ENCODE measurements around the gene CACNB2. TPM values are rescaled to one million over a fixed set of nuclear protein-coding genes. Genes with fewer than 3 reads are reported as not detected.

CACNB2 gene
- total RNA-seq, 2 donors from 2014 or later: 16.8 to 21.6 TPM

DNA sequence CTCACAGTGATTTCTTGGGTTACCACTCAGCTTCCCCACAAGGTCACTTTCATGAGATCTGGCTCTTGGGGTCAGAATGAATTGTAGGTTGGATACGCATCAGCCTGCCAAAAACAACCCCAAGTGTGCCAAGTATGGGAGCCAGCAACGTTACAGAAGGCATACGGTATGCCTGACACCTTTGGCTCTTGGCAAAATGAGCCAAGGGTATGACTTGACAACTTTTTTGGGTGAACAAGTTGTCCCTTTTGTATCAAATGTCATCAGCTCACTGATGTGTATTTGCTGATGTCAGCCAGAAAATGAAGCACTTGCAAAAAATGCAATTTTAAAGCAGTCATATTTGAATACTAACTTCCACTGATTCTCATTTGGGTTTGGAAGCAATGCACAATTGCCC is 168.4 kb downstream of the CACNB2 start:
- intact Hi-C loops (cut with DNase I): loop anchor here in 1 of 2 donors (5.0 kb wide), 1 partner anchor 461 kb away; no protein-coding TSS in a partner anchor
- no peak for DNase-seq (ENCODE audit: low spot score)

DNA sequence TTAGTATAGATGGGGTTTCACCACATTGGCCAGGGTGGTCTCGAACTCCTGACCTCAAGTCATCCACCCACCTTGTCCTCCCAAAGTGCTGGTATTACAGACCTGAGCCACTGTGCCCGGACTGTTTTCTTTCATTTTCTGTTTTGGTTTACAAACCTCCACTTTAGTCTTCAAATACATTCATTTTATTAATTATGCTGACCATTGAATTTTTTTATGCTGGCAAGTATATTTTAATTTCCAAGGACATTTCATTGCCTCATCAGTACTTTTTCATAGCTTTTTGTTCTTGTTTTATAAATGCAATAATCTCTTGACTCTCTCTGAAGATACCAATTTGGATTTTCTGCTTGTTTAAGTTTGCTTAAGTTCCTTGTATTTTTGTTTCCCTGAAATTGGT is 170.5 kb downstream of the CACNB2 start:
- no peak for DNase-seq (ENCODE audit: low spot score)
- intact Hi-C loops (cut with DNase I): no loop called here

DNA sequence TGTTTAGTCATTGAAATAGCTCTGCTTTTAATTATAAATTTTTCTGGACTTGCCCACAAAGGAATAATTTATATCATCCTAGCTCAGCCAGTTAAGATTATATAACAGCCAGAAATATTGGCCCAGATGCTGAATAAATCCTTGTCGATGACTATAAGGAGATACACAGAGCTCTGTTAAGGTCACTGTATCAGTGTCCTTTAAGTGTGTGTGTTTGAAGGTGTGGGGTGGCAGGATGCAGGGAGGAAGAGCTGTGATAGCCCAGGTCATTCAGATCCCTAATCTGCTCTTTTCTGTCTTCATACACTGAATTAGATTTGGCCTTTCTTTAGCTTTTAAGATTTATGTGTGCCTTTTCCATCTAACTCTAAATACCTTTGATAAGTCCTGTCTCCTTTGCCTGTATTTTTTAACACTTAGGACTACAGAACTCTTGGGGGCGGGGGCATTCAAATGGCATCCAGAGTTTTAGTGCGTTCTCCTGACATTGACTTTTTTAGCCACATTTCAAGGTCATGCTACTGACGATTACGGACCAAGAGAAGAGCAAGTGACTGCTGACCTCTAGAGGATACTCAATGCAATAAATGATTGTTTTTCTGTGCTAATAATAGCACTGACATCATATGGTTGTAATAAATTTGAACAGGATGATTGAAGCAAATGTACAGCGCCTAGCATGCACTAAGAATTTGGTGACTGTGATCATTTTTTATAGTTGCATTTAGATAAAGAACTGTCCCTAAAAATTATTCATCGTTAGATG is 172.3 kb downstream of the CACNB2 start:
- DNase-seq (ENCODE audit: low spot score): no peak
- intact Hi-C loops (cut with DNase I): no loop called here

DNA sequence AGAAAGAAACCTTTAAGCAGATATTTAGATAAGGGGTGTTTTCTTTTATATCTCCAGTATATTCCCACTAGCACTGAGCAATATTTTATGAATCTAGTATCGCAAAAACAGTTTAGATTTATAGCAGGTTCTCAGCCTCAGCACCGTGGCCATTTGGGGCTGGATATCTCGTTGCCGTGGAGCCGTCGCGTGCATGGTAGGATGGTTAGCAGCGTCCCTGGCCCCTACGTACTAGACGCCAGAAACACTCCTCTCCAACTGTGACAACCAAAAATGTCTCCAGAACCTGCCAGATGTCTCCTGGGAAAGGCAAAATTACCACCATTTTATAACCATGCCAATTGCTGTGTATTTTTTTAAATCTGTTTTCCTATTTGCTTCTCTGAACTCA is 172.9 kb downstream of the CACNB2 start:
- no peak for DNase-seq (ENCODE audit: low spot score)
- intact Hi-C loops (cut with DNase I): no loop called here

DNA sequence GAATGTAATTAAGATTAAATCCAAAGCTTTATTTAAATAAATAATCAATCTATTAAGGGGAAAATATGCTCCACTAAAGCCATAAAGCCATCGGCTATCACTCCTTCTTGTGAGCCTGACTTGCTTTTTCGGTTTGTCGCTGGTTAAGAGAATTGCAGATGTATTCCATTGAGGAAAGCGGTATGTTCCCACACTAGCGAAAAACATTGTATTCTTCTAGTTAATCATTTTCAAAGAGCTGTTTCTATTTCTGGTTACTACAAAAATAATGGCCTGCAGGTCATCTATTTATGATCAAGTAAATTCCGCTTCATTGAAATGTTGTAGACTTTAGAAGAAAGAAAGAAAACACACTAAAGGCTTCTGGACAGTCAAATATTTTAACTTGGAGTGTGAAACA is 173.4 kb downstream of the CACNB2 start:
- DNase-seq (ENCODE audit: low spot score): no peak
- intact Hi-C loops (cut with DNase I): no loop called here

DNA sequence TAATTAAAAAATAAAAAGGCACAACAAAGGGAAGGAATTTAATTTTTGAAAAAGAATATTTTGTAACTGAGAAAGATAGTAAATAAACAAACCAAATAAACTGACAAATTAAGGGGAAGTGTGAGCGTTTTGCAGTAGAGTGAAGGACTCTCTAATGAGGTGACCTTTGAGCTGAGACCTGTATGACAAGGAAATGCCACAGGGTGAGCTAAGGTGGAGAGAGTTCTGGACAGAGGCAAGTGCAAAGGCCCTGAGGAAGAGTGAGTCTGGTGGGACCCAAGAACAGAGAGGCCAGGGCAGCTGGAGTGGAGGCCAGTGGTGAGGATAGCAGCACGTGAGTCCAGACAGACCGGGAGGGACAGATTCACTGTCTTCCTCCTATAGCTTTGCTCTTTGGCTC is 179.4 kb downstream of the CACNB2 start:
- DNase-seq (ENCODE audit: low spot score): no peak
- intact Hi-C loops (cut with DNase I): no loop called here

DNA sequence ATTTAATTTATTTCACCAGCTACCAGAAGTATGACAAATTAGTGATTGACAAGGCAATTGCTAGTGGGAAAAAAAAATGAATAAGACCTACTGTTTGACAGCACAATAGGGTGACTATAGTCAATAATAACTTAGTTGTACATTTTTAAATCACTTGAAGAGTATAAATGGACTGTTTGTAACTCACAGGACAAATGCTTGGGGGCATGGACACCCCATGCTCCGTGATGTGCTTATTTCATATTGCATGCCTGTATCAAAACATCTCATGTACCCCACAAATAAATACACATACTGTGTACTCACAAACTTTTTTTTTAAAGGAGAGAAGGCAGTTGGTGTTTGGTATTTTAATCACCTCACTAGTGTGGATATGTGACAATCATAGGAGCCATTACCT is 181.1 kb downstream of the CACNB2 start:
- intact Hi-C loops (cut with DNase I): no loop called here
- no peak for DNase-seq (ENCODE audit: low spot score)

DNA sequence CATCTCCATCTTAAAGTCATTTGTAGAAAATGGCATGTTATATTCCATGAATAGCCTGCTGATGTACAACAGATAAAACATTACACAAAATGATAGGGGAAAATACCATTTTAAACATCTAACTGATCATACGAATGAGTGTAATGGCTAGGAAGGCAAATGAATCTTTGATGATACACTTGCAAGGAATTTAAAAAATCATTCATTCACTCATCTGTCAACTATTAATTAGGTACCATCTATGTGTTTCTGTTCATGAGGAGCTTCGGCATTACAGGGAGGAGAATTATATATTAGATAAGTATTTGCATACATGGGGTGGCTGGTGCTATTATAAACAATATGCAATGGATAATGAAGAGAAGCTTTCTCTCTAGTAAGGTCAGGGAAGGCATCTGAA is 183.7 kb downstream of the CACNB2 start:
- no peak for DNase-seq (ENCODE audit: low spot score)
- intact Hi-C loops (cut with DNase I): no loop called here

DNA sequence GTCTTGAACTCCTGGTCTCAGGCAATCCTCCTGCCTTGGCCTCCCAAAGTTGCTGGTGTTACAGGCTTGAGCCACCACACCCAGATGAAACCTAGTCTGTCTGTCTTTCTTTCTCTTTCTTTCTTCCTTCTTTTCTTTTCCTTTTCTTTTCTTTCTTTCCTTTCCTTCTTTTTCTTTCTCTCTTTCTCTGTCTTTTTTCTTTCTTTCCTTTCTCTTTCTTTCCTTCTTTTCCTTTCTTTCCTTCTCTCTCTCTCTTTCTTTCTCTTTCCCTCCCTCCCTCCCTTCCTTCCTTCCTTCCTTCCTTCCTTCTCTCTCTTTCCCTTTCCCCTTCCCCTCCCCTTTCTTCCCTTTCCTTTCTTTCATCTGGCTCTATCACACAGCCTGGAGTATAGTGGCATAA is 185.2 kb downstream of the CACNB2 start:
- intact Hi-C loops (cut with DNase I): loop anchor here in 1 of 2 donors (5.0 kb wide), 1 partner anchor 848 kb away; no protein-coding TSS in a partner anchor

DNA sequence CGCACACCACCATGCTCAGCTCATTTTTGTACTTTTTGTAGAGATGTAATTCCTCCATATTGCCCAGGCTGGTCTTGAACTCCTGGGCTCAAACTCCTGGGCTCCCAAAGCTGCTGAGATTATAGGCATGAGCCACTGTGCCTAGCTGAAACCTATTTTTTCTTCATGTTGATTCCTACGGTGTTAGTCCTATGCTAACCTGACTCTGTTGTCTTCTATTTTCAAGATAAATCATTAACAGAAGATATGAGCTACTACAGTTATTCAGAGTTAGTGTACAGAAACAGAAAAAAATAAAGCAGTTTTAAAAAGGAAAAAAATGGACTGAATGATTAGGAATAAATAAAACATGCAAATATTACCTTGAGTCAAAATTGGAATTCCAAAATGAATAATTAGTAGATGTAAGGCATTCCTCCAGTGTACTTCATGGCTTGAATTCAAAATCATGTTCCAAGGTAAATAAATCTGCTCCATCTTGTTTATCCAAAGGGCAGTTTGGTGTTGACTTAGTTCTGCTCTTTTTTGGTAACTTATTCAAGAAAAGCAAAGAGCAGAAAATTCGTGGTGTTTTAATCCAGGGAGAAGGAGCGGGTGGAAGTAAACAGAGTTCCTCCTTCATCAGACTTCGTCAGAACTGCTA is 185.8 kb downstream of the CACNB2 start:
- intact Hi-C loops (cut with DNase I): loop anchor here in 1 of 2 donors (5.0 kb wide), 1 partner anchor 849 kb away; no protein-coding TSS in a partner anchor
- DNase-seq (ENCODE audit: low spot score): no peak

More for the DNA sequence above, 185.2 kb downstream of the CACNB2 start:
- no peak for DNase-seq (ENCODE audit: low spot score)

DNA sequence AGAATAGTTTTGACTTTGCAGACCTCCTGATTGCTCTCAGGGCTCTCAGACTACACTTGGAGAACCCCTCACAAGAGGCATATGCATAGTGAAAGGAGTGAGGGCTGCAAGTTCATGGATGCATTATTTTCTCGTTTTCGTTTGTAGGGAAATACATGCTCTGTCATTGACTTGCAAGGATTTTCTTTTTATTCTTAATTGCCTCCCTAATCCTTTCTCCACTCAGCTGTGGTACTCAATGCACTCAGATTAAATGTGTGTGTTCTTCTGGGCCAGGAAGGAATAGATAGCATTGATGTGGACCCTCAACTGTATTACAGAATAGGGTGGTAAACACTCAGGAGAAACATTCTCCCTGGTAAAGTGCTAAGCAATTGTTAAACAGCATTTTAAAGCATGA is 188.7 kb downstream of the CACNB2 start:
- no peak for DNase-seq (ENCODE audit: low spot score)
- intact Hi-C loops (cut with DNase I): loop anchor here in 1 of 2 donors (5.0 kb wide), 1 partner anchor 852 kb away; no protein-coding TSS in a partner anchor

DNA sequence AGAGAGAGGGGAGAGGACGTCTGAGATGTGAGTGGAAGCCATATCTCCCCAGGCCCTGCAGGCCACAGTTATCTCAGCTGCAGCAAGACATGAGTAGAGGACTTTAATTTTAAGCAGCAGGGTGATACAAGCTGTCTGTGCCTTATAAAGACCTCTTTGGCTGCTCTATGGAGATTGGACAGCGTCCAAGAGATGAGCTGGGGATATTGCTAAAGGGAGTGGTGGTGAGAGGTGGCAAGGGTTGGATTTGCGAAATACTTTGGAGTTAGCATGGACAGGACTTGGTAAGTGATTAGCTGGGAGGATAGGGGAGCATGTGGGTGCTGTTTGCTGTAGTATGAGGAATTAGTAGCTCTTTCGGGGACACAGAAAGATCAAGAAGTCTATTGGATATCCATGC is 191.8 kb downstream of the CACNB2 start:
- no peak for DNase-seq (ENCODE audit: low spot score)
- intact Hi-C loops (cut with DNase I): no loop called here

DNA sequence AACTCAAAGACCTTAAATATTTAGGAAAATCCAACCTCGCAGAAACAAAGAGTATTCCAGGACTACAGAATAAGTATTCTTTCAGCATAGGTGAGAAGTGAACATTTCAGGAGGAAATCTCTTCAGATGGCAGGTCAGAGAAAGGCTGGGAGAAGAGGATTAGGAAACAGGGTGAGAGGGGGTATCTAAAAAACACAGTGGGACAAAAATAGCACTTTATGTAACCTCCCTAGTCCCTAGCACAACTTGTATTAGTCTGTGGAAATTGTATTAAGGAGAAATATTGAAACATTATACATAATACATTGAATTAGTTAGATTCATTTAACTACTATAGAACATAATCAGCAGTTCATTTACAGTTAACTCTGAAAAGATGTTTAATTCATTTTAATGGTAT is 192.3 kb downstream of the CACNB2 start:
- DNase-seq (ENCODE audit: low spot score): no peak
- intact Hi-C loops (cut with DNase I): no loop called here

DNA sequence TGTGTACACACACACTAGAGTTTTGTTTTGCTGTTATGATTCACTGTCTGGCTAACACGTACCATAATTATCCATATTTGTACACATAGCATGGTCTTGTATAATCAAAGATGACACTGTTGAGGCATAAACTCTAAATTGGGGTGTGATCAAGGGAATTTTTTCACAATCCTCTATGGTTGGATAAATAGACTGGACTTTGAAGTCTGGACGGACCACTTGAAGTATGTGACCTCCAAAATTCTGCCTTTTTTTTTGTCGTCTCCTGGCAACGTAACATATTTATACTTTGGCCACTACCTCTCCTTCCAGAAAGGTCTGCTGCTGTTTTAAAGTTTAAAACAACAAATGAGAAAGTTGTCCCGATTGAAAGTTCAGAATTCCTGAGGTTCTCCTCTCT is 193.4 kb downstream of the CACNB2 start:
- no peak for DNase-seq (ENCODE audit: low spot score)
- intact Hi-C loops (cut with DNase I): no loop called here

DNA sequence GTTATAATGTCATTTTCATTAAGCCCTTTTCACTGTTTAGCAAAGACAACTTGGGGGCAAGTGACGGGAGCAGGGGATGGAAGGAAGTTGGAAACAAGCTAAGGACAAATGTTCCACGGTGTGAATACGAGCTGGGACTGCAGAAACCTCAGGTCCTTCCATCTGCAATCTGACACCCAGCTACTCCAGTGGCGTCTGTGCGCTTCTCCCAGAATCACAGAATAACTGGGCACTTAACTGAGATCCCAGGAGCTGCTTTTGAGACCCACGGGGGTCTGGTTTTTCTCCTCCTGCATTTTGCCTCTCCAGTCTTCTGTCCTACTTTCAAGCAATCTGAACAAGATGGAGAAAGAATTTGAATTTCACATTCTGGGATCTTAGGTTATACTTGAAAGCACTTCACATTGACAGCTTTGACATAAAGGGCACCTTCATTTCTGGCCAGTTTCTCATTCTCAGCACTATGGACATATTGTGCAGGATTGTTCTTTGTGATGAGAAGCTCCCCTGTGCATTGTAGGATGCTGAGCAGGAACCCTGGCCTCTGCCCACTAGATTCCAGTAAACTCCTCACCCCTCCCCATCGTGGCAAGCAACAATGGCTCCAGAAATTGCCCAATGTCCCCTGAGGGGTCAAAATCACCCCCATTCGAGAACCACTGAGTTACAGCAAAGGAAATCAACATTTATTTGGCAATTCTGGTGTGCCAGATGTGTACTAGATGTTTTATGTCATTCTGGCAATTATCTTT is 194.1 kb downstream of the CACNB2 start:
- no peak for DNase-seq (ENCODE audit: low spot score)
- intact Hi-C loops (cut with DNase I): no loop called here

DNA sequence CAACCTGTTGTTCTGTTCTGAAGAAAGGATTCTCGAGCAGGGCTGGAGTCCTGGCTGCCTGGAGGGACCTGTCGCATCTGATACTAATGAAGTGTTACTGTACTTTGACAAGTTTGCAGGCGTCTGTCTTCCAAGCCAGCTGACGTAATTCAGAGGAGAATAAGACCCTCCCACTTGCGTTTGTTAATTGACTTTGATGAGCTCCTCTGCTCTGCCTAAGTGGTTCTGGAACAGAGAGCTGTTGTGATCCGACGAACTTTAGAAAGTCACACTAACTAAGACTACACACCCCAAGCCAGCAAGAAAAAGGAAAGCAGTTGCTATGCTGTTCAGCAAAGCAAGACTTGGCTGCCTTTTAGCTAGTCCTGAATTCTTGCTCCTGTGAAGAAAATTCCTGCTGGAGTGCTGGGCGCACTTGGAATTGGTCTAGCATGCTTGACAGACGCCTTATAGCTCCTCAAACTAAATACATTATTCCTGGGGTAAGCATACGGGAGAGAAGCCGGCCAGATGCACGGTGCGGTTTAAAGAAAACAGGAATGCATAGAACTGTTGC is 200.3 kb downstream of the CACNB2 start:
- DNase-seq (ENCODE audit: low spot score): no peak
- intact Hi-C loops (cut with DNase I): no loop called here

DNA sequence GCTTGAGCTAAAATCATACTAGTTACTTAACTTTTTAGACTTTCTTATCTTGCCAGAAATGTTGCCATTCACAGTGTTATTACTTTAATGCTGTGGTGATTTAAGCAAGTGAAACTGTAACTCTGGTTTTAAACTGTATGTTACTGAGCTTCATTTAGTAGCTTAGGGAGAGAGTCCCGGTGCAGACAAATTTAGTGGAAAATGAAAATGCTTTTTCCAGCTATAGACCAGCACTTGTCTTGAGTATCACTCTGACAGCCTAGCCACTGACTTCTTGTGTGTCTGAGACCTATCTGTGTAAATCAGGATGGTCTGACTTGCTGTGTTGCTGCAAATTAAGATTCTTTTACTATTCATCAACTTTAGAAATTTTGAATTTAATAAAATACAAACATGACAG is 200.8 kb downstream of the CACNB2 start:
- intact Hi-C loops (cut with DNase I): no loop called here
- no peak for DNase-seq (ENCODE audit: low spot score)

DNA sequence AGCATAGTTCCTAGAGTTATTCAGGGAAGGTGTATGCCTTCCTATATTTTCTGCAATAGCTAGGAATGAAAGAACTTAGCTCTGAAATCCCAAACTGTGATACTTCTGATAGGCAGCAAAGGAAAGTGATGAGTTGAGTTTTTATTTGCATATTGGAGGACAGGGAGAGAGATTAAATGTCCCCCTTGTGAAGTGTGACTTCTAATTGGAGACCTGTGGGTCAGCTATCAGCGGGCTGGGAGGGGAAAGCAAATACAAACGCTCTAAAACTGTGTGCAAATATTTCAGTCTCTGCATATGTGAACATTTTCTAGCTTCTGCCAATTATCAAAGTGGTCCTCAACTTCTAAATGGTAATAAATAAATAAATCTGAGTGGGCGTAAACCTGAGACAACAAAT is 203.3 kb downstream of the CACNB2 start:
- no peak for DNase-seq (ENCODE audit: low spot score)
- intact Hi-C loops (cut with DNase I): no loop called here

DNA sequence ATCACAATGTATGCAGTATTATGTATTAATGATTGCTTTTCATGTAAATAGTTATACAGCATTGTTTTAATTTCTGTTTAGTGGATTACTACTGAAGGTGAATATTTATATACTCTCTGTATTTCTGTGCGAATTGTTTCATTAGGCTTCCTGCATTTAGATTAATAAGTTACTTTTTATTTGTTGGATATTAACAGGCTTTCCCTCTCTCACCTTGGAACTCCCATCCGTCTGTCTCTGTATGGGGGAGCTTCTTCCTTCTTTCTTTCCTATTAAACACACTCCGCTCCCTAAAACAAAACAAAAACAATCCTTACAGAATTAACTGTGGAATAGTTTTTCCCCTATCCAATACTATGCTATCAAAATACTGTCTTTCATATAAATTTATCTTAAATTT is 205.1 kb downstream of the CACNB2 start:
- intact Hi-C loops (cut with DNase I): no loop called here
- DNase-seq (ENCODE audit: low spot score): no peak

DNA sequence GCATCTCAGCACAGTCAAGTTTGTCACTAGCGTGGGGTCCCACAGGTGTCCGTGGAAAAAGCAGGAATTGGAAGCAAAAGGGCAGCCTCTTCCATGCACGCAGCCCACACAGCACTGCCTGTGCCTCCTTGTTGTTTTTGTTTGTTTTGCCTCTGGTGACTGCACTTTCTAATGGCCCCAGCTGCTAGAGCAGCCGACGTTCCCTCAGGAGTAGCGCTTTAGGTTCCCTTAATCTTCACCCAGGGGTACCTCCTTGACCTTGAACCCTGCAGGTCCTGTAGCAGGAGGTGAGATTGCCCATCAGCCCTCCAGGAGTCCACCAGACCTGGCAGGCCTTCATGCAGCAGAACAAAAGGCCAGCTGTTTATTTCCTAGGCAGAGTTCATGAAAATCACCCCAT is 210.1 kb downstream of the CACNB2 start:
- intact Hi-C loops (cut with DNase I): no loop called here

More for the DNA sequence above, 210.1 kb downstream of the CACNB2 start:
- no peak for DNase-seq (ENCODE audit: low spot score)

Data from posterior vena cava (tissue), 2 donors.